ENCODE measurements around the gene B4GALT4. TPM values are rescaled to one million over a fixed set of nuclear protein-coding genes. Genes with fewer than 3 reads are reported as not detected.

Gene B4GALT4
- total RNA-seq, 1 donor from 2014 or later: 13.2 TPM

DNA sequence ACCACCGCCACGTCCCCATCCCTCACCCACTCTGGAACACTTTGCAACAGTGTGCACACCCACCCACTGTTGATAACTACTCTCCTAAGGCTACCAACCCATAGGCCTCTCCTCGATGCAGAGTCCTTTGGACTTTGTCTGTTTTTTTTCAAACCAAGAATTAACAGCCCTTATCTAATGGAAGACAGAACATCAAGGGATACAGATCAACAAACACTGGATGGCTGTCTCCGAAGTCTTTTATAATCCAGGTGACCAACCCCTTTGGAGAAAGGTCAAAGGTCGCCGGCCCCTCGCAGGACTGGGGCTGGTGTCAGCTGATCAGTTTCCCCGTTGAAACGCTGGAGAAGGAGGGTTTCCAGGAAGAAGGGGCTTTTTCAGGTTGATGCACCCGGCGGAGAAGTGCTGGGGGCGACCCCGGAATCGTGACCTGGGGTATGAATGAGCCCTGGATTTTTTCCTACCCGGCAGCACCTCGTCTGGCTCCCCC, 532 bp downstream of the B4GALT4 start:
- DNase-seq (ENCODE audit: low spot score): no peak
- intact Hi-C loops (cut with DNase I): loop anchor here (2.0 to 5.0 kb wide), 3 partner anchors 55 to 358 kb away; partner anchors contain the start of genes ARHGAP31 and TEX55

DNA sequence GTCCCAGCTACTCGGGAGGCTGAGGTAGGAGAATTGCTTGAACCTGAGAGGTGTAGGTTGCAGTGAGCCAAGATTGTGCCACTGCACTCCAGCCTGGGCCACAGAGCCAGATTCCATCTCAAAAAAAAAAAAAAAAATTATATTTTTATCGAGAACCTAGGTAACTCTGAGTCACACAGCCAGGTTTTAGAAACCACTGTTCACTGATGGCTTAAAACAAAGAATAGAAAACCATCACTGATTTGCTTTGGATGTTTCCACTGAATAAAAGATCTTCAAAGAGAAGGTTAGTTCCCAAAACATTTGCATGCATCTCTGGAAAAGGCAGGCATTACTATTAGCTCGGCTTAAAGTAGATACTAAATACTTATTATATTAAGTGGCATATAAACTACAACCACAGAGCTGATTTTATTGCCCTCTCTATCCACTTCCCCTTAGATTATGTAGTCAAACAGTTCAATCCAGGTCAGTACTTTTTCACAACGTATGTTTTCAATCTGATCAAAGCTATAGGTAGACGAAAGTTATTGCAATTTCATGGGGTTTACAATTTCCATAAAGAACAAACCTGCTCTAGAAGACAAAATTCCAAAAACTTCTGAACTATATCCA, 1.4 kb downstream of the B4GALT4 start:
- DNase-seq (ENCODE audit: low spot score): no peak
- intact Hi-C loops (cut with DNase I): no loop called here

GRCh38 chr3:119238363-119238762, 2.3 kb downstream of the B4GALT4 start:
- intact Hi-C loops (cut with DNase I): no loop called here
- no peak for DNase-seq (ENCODE audit: low spot score)

- intact Hi-C loops (cut with DNase I): no loop called here
- DNase-seq (ENCODE audit: low spot score): no peak
Observed at GRCh38 chr3:119237299-119237698, 3.4 kb downstream of the B4GALT4 start.

DNA sequence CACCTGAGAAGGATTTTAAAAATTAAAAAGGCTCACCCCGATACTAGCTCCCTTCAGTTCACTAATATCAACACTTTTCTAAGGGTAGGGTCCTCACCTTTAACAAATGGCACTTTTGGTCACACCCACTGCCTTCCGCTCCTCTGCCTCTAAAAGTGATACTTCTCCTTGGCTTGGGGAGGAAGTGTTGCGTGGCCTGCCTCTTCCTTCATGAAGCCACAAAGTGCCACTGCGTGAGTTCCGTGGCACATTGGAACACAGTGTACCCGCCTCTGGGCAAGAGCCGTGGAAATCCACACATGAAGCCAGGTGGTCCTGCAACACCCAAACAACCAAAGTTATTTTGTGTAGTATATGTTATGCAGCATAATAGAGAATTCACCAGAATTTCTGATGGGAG, 3.9 kb downstream of the B4GALT4 start:
- DNase-seq (ENCODE audit: low spot score): no peak
- intact Hi-C loops (cut with DNase I): no loop called here

DNA sequence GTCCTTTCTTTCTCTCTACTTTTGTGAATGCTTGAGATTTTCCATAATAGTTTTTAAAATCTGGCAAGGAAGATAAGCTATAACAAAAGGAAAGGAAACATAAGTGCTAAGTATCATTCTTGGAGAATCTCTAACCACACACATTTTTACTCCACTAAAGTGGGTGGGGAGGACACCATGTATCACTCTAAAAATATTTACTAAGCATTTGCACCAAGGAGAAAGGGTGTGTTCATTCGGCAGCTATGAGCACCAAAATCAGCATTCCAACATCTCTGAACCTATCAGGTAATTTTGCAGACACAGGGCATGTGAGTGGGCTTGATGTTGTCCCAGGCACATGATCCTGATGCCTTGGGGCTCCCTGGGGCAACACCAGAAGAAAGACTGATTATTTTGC, 5.5 kb downstream of the B4GALT4 start:
- no peak for DNase-seq (ENCODE audit: low spot score)
- intact Hi-C loops (cut with DNase I): no loop called here

DNA sequence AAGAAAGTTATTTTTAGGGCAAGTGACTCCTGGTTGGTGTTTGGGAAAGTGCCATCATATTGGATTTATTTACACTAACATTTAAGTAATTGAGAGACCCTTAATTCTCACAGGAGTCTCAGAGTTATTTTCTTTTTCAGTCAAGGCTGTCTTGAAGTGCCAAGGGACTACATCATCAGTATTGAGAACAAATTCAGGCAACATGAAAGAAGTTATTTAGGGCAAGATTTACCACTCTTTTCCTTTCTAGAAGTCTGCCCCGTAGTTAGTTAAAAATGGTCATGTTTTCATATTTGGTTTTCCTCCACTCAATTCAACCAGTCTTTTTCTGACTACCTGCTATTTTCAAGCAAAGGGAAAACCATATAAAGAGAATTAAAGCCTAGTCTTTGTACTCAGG, 6.1 kb downstream of the B4GALT4 start:
- intact Hi-C loops (cut with DNase I): no loop called here
- DNase-seq (ENCODE audit: low spot score): no peak

DNA sequence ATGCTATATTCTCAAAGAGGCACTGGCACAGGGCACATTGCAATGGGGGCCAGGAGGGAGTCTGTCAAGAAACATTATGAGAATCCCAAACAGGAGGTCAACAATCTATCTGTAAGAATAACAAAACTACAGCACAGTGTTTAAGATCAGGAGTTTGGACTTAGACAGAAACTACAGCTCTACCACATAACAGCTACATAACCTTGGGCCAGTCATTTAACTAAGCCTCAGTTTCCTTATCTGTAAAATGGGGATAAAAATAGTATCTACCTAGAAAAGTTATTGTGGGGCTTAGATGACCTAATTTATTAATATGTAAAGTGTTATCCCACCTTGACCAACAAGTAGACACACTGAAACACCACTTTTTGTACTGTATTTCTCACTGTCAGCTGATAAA, 9.9 kb downstream of the B4GALT4 start:
- no peak for DNase-seq (ENCODE audit: low spot score)
- intact Hi-C loops (cut with DNase I): no loop called here

DNA sequence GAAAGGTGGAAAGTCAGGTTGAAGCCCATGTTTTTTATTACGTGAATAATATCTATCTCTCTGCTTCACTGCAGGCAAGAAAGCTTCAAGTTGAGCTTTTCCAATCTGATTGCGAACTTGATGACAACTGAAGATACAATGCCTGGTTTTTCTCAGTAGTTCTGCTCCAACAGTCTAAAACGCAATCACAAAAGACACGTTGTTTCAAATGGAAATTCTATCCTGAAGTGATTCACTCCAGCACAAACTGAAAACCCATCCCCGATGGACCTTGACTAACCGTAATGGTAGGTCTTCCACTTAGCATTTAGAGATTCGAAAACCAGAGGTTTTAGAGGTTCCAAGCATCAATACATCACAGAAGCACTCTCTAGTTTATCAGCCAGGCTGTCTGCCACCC, 10.6 kb downstream of the B4GALT4 start:
- intact Hi-C loops (cut with DNase I): no loop called here
- no peak for DNase-seq (ENCODE audit: low spot score)

GRCh38 chr3:119229190-119229589, 11.5 kb downstream of the B4GALT4 start:
- no peak for DNase-seq (ENCODE audit: low spot score)
- intact Hi-C loops (cut with DNase I): no loop called here

DNA sequence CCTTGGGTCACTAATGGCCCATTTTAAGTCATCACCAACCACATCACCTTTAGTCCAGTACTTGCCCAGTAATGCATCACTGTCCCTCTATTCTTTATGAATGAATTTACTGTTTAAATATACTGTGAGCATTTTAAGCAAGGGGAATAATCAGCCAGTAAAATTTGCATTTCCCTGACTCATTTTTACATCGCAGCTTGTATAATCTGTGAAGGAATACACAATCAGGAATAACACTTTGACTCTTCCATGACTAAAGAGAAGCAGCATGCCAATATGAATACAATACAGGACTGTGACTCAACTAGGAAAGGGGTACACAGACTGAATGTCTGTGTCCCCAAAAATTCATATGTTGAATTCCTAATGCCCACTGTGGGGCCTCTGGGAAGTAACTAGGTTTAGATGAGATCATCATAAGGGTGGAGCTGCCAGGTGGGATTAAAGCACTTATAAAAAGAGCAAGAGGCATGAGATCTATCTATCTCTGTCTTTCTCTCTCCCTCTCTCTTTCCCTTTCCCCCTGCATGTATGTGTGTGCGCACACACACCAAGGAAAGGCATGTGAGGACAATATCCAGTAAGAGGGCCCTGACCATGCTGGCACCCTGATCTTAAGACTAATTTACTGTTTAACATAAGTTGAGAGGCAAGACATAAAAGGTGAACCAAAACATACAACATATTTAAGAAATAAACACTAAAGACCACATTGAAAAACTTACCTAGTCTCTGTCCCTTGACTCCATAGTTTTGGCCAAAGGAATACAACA, 12.1 kb downstream of the B4GALT4 start:
- intact Hi-C loops (cut with DNase I): no loop called here
- no peak for DNase-seq (ENCODE audit: low spot score)

DNA sequence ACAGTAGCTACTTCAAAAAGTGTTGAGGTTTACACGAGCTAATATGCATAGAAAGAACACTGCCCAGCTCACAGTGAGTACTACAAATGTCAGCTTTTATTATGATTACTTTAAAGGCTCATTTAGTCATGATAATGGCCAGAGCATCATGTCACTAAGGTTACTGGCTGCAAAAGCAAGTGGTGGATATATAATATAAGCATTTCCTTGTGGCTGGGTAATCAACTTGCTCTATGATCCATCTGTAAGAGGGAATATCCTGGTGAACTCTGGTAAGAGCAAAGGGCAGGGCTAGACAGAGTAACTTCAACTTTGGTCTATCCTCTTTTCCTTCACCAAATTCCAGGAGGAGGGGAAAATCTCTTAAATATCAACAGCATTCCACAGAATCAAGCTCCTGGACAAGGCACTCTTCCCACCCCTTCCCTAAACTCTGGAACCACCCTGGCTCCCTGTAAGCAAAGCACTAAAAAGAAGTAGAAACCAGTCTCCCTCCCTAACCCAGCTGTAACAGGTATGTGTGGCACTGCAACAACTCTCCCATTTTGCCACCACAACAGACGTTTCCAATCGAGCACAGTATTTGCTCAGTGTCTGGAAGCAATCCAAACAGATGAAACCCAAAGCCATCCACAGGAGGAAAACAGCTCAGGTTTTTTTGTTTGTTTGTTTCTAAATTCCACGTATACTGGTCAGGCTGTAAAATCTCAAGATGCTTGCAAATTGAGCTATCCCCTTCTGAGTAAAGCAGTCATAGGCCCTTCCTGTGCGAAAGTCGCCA, 13.4 kb downstream of the B4GALT4 start:
- DNase-seq (ENCODE audit: low spot score): no peak
- intact Hi-C loops (cut with DNase I): no loop called here

DNA sequence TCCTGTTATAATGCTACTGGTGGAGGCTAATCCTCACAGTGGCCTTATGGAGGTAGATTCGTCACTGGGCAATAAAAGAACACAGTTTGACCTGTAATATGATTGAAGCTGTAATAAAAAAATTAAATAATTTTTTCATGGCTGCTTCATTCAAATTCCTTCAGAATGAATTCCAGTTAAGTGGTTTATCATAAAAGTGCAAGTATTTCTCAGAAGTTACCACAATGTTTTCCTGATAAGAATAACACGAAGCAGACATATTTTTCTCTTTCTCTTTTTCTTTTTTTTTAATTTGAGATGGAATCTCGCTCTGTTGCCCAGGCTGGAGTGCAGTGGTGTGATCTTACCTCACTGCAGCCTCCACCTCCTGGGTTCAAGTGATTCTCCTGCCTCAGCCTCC, 15.6 kb downstream of the B4GALT4 start:
- intact Hi-C loops (cut with DNase I): no loop called here
- DNase-seq (ENCODE audit: low spot score): no peak

- DNase-seq (ENCODE audit: low spot score): no peak
- intact Hi-C loops (cut with DNase I): no loop called here
Observed at GRCh38 chr3:119223511-119223910, 17.2 kb downstream of the B4GALT4 start.

GRCh38 chr3:119222391-119222790, 18.3 kb downstream of the B4GALT4 start:
- intact Hi-C loops (cut with DNase I): no loop called here
- no peak for DNase-seq (ENCODE audit: low spot score)

DNA sequence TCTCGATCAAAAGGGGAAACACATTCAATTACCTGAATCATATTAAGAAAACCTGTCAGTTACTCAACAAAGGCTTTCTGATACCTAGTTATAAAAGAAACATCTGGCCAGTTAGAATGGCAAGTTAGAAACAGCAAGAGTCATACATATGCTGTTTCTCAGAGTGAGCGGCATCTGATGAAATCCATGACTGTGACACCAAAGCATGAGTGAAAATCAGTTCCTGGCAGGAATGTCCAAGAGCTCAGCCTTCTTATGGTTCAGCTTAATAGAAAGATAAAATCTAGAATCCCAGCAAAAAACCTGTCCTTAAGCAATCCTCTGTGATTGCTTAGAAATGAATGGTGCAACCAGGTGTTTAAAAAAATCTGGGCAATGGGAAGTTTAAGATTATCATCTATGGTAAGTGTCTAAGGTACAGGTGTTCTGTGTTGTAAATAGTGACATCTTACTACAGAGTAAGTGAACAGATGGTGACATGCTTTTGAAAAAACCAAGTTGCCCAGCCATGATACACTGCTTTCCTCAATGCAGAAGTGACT, 18.8 kb downstream of the B4GALT4 start:
- intact Hi-C loops (cut with DNase I): no loop called here
- DNase-seq (ENCODE audit: low spot score): no peak

- DNase-seq (ENCODE audit: low spot score): no peak
- intact Hi-C loops (cut with DNase I): no loop called here
Observed at GRCh38 chr3:119220970-119221667, 19.6 kb downstream of the B4GALT4 start.

DNA sequence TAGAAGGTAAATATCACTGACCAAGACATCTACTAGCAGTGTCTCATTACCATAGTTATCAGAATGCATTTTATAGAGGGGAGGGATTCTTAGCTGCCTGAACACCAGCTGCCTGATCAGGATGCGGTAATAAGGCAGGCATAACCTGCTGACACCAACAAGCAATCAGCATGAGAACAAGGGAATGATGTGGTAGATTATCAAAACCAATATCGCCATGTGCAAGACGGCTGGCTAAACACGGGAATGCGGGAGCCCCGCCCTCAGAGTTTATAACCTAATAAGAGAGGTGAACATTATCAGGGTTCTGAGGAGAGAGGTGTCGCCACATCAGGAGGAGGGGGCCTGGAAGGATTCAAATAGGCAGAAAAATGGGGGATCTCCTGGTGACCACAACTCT, 20.5 kb downstream of the B4GALT4 start:
- intact Hi-C loops (cut with DNase I): no loop called here
- DNase-seq (ENCODE audit: low spot score): no peak

DNA sequence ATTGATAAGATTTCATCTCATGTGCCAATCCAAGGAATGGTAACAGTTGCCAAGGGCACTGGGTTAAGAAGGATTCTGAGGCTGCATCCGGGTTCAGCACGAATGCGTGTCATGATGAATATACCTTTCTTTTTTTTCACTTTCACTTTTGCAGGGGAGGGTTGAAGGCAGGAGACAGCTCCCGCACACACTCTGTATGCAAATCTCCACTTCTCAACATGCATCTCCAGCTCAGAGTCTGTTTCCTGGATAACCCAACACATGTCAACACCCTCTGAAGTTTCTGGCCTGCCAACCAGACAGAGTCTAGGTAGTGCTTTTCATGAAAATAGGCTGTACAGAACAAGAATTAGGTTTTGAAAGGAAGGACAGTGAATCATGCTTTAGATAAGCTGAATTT, 21.6 kb downstream of the B4GALT4 start:
- intact Hi-C loops (cut with DNase I): no loop called here
- no peak for DNase-seq (ENCODE audit: low spot score)

GRCh38 chr3:119211803-119212202, 28.9 kb downstream of the B4GALT4 start:
- intact Hi-C loops (cut with DNase I): no loop called here
- no peak for DNase-seq (ENCODE audit: low spot score)
